Gastroesophageal sphincter (tissue), 4 donors: ENCODE measurements around the gene AIFM1. TPM values are rescaled to one million over a fixed set of nuclear protein-coding genes. Genes with fewer than 3 reads are reported as not detected.
A peak's percentile ranks its signal among the peaks of the same experiment; 100 is the strongest.

Experiments
- ATAC-seq: fragments of 150-250 bp; one replicate; pipeline ENCODE4 v1.9.1; 2016; ENCODE audit warnings: mild to moderate bottlenecking, moderate library complexity
- H3K27ac ChIP-seq, 4 donors: fragments of 200-600 bp; sonication (generic) in 3 of 4; 1 replicate in 3 of 4; 2 replicates in 1 of 4; pipeline ENCODE4 v1.5.1; 2016 to 2019
- H3K27me3 ChIP-seq: fragments of 200-600 bp; sonication (generic); one replicate; pipeline ENCODE4 v1.5.1; 2019
- H3K36me3 ChIP-seq, 2 donors: fragments of 200-600 bp; sonication (generic); one replicate each; pipeline ENCODE4 v1.5.1; 2019; ENCODE audit warnings: control low read depth in 1 of 2
- H3K4me1 ChIP-seq, 3 donors: fragments of 200-600 bp; sonication (generic); 1 replicate in 2 of 3; 2 replicates in 1 of 3; pipeline ENCODE4 v1.5.1; 2016 to 2019; ENCODE audit warnings: control low read depth in 2 of 3
- H3K4me3 ChIP-seq, 2 donors: fragments of 200-600 bp; sonication (generic); one replicate each; pipeline ENCODE4 v1.5.1; 2019; ENCODE audit warnings: mild to moderate bottlenecking in 1 of 2, moderate library complexity in 1 of 2
- H3K9me3 ChIP-seq, 3 donors: fragments of 200-600 bp; sonication (generic); one replicate each; pipeline ENCODE4 v1.5.1; 2017 to 2019; ENCODE audit warnings: control low read depth in 2 of 3
- CTCF ChIP-seq, 4 experiments: fragments of 200-600 bp in 2 of 4; fragments of 450-650 bp in 2 of 4; sonication (generic) in 1 of 4; IDR thresholded peaks; one replicate each; pipeline ENCODE4 v1.5.1; 2017 to 2019; ENCODE audit warnings: antibody characterized with exemption in 4 of 4, mild to moderate bottlenecking in 2 of 4, moderate library complexity in 2 of 4
- EP300 ChIP-seq: sonication (generic); formaldehyde crosslinking; IDR thresholded peaks from one replicate; pipeline ENCODE4 v1.6.1; 2017; ENCODE audit warnings: antibody characterized with exemption, mild to moderate bottlenecking
- POLR2A ChIP-seq, 2 donors: fragments of 450-650 bp; IDR thresholded peaks; one replicate each; pipeline ENCODE4 v1.6.1; 2017; ENCODE audit warnings: antibody characterized with exemption in 2 of 2, mild to moderate bottlenecking in 2 of 2, moderate library complexity in 1 of 2
- POLR2AphosphoS5 ChIP-seq: sonication (generic); formaldehyde crosslinking; IDR thresholded peaks from one replicate; pipeline ENCODE4 v1.6.1; 2017; ENCODE audit warnings: antibody characterized with exemption
- WGBS, 2 donors: methylation state at CpG; one replicate each; pipeline ENCODE4 v1.1.5; 2018; ENCODE audit warnings: low coverage in 1 of 2; 5-methylcytosine and 5-hydroxymethylcytosine counted together
- total RNA-seq, 4 donors: library from RNA; depleted of rRNA; stranded (reverse); fragments of >200 nt; gene quantifications; one replicate each; pipeline ENCODE4 v1.1.0, GENCODE V29; 2016

Gene AIFM1
- total RNA-seq, 4 donors from 2014 or later: 14.0 to 25.5 (median 16.9) TPM

GRCh38 chrX:130085551-130086446 lies 79.8 kb downstream of the AIFM1 start:
- Histone ChIP-seq H3K36me3 (no peaks in the 10 kb centered on the region), H3K4me3 (no peak overlapping the region), H3K27ac (peak overlapping the region in 2 of 4 donors; percentile 46 to 47), H3K9me3 (no peaks in the 10 kb centered on the region), H3K27me3 (no peaks in the 10 kb centered on the region), H3K4me1 (no peaks in the 10 kb centered on the region)
- WGBS, 2 donors: 67% methylated on average over 3 of the region's 11 CpGs; no CpG with 5 or more reads in 1 of the 2 donors
- TF ChIP-seq CTCF (IDR thresholded peaks at IDR 0.05) (no peak), POLR2A (IDR thresholded peaks at IDR 0.05) (no peak), EP300 (no peak), POLR2AphosphoS5 (no peak)
- ATAC-seq: peak; percentile 20

DNA sequence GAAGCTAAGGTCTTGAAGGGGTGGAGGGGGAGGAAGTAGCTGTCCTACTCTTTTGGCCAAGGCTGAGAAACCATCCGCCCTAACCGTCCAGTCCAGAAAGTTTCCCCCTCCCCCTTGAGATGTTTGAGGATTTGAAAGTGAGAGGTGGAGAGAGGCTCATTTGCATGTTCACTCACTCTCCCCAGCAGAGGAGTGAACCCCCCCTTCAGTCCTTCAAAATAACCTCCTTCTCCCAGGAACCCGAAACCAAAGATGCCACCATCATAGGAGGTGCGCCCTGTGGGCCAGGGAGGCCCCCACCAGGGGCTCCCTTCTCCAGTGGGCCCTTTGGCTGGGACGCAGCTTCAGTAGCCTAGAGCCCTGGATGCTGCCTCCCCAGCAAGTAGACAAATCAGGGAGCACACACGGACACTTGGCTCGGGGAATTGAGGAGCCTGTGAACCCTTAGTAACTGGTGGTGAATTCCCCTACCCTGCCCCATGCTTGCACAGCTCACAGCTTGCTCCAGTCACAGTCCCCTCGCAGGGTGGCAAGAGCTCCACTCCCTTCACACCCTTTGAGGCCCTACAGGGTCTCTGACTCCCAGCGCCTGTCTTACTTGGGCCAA lies 80.9 kb downstream of the AIFM1 start:
- no peak for ATAC-seq
- Histone ChIP-seq H3K27ac (peak overlapping the region in 2 of 4 donors; percentile 45 to 47), H3K4me1 (no peaks in the 10 kb centered on the region), H3K9me3 (no peaks in the 10 kb centered on the region), H3K27me3 (no peaks in the 10 kb centered on the region), H3K4me3 (no peak overlapping the region), H3K36me3 (no peaks in the 10 kb centered on the region)
- TF ChIP-seq CTCF (IDR thresholded peaks at IDR 0.05) (no peak), POLR2A (IDR thresholded peaks at IDR 0.05) (no peak), EP300 (no peak), POLR2AphosphoS5 (no peak)
- no CpG with 5 or more reads among the region's 9 CpGs for WGBS, 2 donors

GRCh38 chrX:130083656-130084382 lies 81.8 kb downstream of the AIFM1 start:
- no peak for TF ChIP-seq EP300
- no peak for TF ChIP-seq POLR2AphosphoS5
- TF ChIP-seq POLR2A (IDR thresholded peaks at IDR 0.05): no peak
- TF ChIP-seq CTCF (IDR thresholded peaks at IDR 0.05): no peak
- no peak overlapping the region for H3K27ac ChIP-seq

DNA sequence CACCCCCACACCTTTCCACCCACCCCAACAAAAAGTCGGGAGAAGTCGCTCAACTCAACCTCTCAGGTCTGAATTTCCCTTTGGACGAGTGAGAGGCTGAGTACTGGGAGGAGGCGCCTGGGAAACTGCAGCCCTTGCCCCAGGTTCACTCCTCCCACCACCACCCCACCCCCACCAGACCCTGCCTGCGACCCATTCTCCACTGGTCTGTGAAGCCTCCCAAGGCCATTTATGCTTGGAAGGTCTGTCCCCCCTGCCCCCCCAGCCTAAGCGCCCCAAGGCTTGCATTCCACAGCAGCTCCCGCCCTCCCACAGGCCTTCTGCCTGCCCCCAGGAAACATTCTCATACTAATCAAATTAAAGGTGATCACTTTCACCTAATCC lies 82.5 kb downstream of the AIFM1 start:
- TF ChIP-seq POLR2A (IDR thresholded peaks at IDR 0.05) (no peak), EP300 (no peak), POLR2AphosphoS5 (no peak), CTCF (IDR thresholded peaks at IDR 0.05) (no peak)
- no peaks in the 10 kb centered on the region for H3K9me3 ChIP-seq
- H3K36me3 ChIP-seq: no peaks in the 10 kb centered on the region
- ATAC-seq: no peak
- no peaks in the 10 kb centered on the region for H3K27me3 ChIP-seq
- H3K4me3 ChIP-seq: no peak overlapping the region
- no CpG with 5 or more reads among the region's 7 CpGs for WGBS, 2 donors
- H3K4me1 ChIP-seq: no peaks in the 10 kb centered on the region
- peak overlapping the region in 2 of 4 donors; percentile 10 to 61 for H3K27ac ChIP-seq

More at GRCh38 chrX:130083656-130084382, 81.8 kb downstream of the AIFM1 start:
- H3K36me3 ChIP-seq: no peaks in the 10 kb centered on the region
- no peak for ATAC-seq
- H3K27me3 ChIP-seq: no peaks in the 10 kb centered on the region
- no peaks in the 10 kb centered on the region for H3K9me3 ChIP-seq
- no peak overlapping the region for H3K4me3 ChIP-seq
- H3K4me1 ChIP-seq: no peaks in the 10 kb centered on the region
- WGBS, 2 donors: 90% methylated on average over 5 of the region's 15 CpGs; no CpG with 5 or more reads in 1 of the 2 donors
